ENCODE data around the gene CHST13.

Gene CHST13

DNA sequence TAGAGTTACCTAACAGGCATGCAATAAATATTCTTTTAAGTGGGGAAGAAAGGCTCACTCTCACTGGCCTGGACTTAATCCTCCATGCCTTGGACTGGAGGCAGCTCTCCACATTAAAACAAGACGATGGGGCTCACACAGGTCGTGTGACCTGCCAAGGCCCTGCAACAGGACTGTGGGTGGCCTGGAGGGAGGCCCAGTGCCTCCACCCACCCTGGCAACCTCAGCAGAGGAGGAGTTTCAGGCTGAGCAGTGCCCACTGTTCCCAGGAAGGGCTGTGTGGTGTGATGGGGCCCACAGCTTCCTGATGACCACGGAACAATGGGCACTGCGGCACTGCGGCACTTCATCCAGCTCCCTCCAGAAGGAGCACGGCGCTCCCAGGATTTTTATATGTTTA lies 11.9 kb upstream of the CHST13 start:
- in situ Hi-C loops (cut with MboI; ENCODE audit: low pct_unique_long_range_greater_than_20kb, low sequenced_read_pairs, unreplicated experiment), result no loop called here

DNA sequence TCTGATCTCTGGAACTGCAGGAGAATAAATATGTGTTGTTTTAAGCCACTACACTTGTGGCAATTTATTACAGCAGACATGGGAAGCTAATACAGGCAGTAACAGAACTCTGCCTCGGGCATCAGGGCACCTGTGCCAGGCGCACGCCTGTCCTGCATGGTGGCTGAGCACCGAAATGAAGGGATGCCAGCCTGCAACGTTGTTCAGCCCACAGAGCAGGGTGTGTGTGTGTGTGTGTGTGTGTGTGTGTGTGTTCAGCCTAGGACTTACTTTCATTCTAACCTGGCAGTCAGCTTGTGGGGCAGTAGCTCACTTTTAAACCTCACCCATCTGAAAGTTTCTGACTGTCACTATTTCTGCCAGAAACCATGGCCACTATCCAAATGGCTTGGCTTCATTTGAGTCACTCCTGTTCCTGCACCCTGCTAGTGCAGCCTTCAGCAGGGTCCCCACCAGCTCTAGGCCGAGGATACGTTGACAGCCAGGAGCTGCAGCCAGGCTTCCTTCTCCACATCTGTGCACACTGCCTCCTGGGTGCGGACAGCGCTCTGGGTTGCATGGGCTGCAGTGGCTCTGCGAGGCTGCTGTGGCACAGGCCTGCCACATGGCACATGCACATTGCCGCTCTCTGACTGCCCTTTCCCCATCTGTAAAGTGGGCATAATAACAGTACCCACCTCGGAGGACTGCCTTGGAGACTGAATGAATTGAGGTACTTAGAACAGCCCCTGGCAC lies 10.9 kb upstream of the CHST13 start:
- no peak for TF ChIP-seq CTCF (IDR thresholded peaks at IDR 0.05; ENCODE audit: extremely low read depth, insufficient read depth, missing control alignments)
- no peak for DNase-seq (ENCODE audit: low spot score)
- in situ Hi-C loops (cut with MboI; ENCODE audit: low pct_unique_long_range_greater_than_20kb, low sequenced_read_pairs, unreplicated experiment), result no loop called here

More for the DNA sequence above, 11.9 kb upstream of the CHST13 start:
- no peak for DNase-seq (ENCODE audit: low spot score)
- TF ChIP-seq CTCF (IDR thresholded peaks at IDR 0.05; ENCODE audit: extremely low read depth, insufficient read depth, missing control alignments), result no peak

GRCh38 chr3:126514161-126514560 lies 9.8 kb upstream of the CHST13 start:
- TF ChIP-seq CTCF (IDR thresholded peaks at IDR 0.05; ENCODE audit: extremely low read depth, insufficient read depth, missing control alignments), result no peak
- DNase-seq (ENCODE audit: low spot score), result no peak
- in situ Hi-C loops (cut with MboI; ENCODE audit: low pct_unique_long_range_greater_than_20kb, low sequenced_read_pairs, unreplicated experiment), result no loop called here

DNA sequence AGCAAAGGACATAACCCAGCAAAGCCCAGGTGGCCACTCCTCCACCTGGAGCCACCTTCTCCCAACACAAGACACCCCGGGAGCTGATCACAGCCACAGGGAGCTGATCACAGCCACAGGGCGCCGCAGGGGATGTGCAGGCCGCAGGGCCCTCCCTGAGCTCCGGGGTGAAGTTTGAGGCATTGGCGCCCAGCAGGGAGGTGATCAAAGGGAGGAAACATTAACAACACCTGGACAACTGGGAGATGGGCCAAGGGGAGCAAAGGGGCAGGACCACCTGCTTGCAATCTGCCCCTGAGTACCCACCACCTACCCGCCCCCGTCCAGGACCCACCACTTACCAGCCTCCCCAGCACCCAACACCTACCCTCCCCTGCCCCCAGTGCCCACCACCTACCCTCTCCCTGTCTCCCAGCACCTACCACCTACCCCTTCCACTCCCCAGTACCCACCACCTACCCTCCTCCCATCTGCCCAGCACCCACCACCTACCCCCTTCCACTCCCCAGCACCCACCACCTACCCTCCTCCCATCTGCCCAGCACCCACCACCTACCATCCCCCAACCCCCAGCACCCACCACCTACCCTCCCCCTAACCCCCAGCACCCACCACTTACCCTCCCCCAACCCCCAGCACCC lies 8.8 kb upstream of the CHST13 start:
- DNase-seq (ENCODE audit: low spot score), result no peak
- in situ Hi-C loops (cut with MboI; ENCODE audit: low pct_unique_long_range_greater_than_20kb, low sequenced_read_pairs, unreplicated experiment), result no loop called here
- no peak for TF ChIP-seq CTCF (IDR thresholded peaks at IDR 0.05; ENCODE audit: extremely low read depth, insufficient read depth, missing control alignments)

- no peak for DNase-seq (ENCODE audit: low spot score)
- in situ Hi-C loops (cut with MboI; ENCODE audit: low pct_unique_long_range_greater_than_20kb, low sequenced_read_pairs, unreplicated experiment), result no loop called here
Observed at GRCh38 chr3:126516152-126516935, 7.6 kb upstream of the CHST13 start.

More at GRCh38 chr3:126516152-126516935, 7.6 kb upstream of the CHST13 start:
- no peak for TF ChIP-seq CTCF (IDR thresholded peaks at IDR 0.05; ENCODE audit: extremely low read depth, insufficient read depth, missing control alignments)
